GM19468 (cell line): ENCODE measurements around the gene MIOX.

ENCODE experiments used
- ATAC-seq: cut with Tn5 transposase; IDR thresholded peaks from one replicate; pipeline ENCODE4 v1.9.1; 2021; ENCODE audit warnings: mild to moderate bottlenecking, moderate library complexity, moderate number of reproducible peaks; ENCODE audit not compliant: unreplicated experiment; ENCODE audit errors: extremely low read depth

MIOX gene

DNA sequence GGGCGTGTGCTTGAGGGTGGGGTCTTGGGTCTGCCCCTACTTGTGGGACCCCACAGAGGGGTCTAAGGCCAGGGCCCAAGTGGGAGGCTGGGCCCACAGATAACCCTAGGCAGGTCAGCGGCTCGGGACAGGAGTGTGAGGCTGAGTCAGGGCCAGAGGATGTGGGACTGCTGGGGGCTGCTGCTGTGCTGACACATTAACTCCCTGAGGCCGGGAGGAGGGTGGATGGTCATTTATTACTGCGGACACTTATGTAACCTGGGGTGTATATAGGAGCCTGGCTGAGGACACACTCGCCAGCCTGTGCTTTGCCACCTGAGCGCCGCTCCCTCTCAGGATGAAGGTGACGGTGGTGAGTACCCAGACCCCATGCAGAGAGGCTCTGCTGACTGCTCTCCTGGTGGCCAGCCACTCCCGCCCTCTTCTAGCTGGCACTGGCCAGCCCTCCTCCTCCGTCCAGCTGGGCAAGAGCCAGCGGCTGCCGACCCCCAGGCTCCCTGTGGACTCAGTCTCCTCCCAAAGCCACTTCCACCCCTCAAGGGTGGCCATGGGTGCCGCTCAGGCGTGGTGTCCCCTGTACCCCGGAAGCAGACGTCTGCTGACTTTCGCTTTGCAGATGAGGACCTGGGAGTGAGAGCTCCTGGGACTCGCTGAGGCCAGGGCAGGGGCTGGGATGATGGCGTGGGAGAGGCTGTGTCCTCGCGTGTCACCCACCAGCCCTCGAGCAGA lies at the start of gene MIOX:
MIOX (plus strand) TSS at position 299 of the 729 bp plus-strand sequence; CDS start at position 338, 39 bp downstream.
- no peak for ATAC-seq

DNA sequence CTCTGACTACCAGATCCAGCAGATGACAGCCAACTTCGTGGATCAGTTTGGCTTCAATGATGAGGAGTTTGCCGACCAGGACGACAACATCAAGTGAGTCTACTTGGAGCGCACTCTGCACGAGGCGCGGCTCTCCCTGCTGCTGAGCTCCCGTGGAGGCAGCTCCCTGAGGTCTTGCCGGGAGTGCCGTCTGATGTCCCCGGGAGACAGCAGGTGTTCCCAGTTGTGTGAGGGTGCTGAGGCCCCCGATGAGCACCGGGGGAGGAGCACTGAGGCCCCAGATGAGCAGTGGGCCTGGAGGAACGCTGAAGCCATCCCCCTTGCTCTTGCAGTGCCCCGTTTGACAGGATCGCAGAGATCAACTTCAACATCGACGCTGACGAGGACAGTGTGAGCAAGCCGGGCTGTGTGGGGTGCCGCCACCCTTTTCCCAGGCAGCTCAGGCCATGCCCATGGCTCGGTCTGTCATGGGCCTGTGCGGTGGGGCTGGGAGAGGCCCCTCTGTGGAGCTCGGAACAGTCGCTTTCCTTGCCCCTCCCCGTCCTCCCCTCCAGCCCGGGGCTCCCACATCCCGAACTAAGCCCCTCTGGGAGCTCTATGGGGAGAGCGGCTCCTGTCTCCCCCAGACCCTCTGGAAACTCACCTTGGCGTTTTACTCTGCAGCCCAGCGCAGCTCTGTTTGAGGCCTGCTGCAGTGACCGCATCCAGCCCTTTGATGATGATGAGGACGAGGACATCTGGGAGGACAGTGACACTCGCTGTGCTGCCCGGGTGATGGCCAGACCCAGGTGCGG lies 49.0 kb upstream of the MIOX start:
- ATAC-seq, result no peak

DNA sequence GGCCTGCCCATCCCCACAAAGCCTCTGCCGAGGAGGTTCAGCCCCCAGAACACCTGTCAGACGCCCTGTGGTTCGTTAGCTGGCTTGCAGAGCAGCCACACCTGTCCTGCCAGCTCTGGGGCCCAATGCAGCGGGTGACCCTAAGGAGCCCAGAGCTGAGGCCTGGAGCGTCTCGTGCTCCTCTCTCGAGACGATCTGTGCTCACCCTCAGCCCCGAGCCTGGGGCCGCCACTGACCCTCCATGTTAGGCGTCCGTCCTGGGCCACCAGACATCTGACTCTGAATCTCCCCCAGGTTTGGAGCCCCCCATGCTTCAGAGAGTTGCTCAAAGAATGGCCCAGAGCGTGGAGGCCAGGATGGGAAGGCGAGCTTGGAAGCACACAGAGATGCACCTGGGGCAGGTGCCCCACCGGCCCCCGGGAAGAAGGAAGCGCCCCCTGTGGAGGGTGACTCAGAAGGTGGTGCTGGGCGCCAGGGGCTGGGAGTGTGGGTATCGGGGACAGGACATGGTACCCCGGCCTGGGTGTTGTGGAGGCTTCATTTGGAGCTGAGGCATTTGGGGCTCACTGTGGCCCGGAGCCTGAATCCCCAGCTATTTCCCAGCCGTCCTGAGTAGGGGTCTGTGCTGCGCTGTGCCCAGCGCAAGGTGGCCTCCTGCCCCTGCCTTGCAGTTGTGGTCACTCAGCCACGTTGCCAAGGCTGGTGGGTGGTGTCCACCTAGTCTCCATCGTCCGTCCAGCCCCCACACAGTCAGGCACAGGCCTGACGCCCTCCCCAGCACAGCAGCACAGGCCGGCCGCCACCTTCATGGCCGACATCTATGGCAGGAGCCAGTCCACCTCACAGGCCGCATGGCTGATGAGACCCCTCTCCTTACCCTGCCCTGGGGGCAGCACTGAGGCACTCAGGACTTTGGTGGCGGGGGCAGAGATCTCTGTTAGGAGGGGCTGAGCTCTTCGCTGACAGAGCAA lies 48.1 kb upstream of the MIOX start:
- no peak for ATAC-seq

DNA sequence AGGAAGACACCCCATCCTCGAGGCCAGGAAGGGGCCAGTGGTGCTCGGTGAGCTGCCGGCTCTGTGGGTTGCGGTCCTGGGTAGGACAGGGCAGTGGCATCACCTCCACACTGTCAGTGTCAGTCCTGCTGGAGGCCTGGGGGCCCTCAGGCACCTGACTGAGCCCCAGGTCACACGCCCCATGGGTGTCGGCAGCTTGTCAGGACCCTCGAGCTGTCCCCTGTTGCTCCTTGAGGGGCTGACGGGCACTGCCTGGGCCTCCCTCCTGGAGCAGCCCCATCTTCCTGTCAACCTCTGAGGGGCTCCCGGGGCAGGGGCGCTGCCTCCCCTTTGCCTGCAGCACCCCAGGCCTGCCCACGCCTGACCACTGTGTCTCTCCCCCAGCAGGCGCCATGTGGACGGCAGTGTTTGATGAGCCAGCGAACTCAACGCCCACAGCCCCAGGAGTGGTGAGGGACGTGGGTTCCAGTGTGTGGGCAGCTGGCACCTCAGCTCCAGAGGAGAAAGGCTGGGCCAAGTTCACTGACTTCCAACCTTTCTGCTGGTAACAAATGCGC lies 47.3 kb upstream of the MIOX start:
- no peak for ATAC-seq

DNA sequence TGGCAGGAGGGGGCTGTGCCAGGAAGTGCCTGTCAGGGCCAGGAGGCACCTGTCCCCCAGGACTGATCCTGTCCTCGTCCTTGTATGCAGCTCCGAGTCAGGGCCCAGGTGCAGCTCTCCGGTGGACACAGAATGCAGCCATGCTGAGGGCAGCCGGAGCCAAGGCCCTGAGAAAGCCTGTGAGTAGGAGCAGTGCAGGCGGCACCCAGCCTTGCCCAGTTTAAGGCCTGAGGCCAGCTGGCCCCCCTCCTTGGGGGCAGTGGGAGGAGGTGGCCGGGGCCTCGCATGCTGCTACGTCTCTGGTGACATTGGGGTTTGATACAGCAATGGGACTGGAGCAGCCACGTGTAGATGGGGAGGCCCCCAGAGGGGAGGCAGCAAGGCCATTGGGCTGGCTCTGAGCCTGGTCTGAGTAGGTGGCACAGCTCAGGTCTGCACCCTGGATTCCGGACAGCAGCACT lies 46.8 kb upstream of the MIOX start:
- ATAC-seq, result no peak

DNA sequence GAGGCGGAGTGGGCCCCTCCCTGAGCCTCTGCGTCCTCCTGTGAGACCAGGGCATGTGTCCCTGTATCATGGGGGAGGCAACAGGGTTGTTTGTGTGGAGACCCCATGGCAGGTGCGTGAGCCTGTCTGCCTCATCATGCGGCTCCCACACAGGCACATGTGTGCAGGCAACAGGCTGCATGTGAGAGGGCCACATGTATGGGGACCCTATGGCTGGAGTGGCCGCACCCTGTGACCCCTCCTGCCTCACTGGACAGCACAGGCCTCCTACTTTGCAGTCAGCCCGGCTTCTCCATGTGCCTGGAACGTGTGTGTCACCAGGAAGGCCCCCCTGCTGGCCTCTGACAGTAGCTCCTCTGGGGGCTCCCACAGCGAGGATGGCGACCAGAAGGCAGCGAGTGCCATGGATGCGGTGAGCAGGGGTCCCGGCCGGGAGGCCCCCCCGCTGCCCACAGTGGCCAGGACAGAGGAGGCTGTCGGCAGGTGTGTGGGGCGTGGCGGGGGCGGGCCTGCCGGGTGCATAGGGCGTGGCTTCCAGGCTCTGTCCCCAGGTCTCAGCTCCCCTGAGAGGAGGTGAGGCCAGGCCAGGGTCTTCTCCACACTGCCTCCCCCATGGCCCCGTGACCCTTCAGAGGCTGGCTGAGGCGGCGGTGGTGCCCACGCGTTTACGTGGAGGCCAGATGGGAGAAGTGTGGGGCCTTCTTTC lies 46.0 kb upstream of the MIOX start:
- ATAC-seq, result no peak

DNA sequence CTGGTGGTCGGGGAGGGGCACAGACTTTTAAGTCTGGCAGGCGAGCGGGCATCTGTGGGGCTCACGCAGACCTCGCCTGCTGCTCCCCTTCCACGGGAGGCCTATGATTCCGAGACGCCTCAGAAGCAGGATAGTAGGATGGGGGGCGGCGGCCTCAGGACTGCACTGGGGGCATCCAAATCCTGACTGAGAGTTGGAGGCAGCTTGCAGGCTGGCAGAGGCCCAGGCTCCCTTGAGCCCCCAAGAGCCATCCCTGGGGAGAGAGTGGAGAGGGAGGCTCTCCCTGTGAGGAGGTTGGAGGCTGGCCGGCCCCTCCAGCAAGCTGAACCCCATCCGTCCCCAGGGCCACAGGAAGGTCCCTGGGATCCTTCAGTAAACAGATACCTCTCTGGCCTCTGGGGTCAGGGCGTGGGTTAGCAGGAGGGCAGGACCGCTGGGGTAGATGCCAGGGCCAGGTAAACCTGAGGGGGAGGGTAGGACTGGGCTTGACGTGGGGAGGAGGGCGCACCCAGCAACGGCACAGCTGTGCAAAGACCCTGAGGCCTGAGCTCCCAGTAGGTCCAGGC lies 45.1 kb upstream of the MIOX start:
- ATAC-seq, result no peak

DNA sequence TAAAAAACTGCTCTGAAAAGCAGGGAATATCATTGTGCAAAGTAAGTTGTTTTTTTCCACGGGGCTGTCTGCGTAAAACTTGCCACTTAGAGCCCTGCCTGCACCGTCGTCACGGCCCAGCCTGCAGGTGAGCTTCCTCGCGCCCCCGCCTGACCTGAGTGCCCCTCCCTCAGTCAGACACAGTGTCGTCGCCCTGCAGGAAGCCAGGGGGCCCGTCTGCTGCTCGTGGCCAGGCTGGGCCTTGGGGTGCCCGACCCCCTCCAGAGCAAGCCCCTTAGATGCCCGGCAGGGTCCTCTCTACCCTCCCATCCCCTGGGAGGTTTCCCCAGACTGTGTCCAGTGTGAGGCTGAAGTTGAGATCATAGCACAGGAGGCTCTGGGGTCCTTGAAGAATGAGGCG lies 43.5 kb upstream of the MIOX start:
- no peak for ATAC-seq

DNA sequence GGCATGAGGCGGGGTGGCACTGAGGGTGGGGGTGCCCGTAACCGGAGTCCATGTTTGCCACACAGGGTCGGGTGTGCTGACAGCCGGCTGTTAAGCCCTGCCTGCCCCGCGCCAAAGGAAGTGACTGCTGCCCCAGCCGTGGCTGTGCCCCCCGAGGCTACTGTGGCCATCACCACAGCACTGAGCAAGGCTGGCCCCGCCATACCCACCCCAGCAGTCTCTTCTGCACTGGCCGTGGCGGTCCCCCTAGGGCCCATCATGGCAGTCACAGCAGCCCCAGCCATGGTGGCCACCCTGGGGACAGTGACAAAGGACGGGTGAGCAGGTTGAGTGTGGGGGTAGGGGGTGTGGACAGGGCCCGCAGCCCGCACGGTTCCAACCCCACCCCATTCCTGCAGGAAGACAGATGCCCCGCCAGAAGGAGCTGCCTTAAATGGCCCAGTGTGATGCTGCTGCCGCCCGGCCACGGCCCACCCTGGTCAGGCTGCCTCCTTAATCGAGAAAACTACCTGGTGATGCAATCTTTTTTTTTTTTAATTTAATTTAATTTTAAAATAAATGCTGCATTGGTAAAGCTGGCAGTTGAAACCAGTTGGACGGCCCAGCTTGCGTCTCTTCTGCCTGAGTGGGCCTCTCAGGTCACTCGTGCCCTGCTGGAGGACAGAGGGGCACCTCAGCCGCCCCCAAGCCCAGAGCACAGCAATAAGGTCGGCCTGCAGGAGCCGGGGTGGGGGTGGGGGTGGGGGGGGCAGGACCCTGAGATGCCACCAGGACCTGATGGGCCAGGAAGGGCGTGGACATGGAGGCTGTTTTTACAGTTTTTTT lies 42.6 kb upstream of the MIOX start:
- no peak for ATAC-seq

DNA sequence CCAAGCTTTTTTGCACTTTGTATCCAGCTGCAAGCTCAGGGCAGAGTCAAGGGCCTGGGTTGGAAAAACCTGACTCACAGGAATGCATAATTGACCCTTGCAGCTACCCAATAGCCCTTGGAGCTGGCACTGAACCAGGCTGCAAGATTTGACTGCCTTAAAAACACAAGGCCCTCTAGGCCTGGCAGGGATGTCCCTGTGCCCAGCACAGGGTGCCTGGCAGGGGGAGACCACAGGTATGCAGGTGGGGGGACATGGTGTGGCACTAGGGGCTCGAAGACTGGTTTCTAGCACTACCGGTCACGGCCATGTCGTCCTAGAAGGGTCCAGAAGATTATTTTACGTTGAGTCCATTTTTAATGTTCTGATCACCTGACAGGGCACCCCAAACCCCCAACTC lies 42.0 kb upstream of the MIOX start:
- ATAC-seq, result no peak

DNA sequence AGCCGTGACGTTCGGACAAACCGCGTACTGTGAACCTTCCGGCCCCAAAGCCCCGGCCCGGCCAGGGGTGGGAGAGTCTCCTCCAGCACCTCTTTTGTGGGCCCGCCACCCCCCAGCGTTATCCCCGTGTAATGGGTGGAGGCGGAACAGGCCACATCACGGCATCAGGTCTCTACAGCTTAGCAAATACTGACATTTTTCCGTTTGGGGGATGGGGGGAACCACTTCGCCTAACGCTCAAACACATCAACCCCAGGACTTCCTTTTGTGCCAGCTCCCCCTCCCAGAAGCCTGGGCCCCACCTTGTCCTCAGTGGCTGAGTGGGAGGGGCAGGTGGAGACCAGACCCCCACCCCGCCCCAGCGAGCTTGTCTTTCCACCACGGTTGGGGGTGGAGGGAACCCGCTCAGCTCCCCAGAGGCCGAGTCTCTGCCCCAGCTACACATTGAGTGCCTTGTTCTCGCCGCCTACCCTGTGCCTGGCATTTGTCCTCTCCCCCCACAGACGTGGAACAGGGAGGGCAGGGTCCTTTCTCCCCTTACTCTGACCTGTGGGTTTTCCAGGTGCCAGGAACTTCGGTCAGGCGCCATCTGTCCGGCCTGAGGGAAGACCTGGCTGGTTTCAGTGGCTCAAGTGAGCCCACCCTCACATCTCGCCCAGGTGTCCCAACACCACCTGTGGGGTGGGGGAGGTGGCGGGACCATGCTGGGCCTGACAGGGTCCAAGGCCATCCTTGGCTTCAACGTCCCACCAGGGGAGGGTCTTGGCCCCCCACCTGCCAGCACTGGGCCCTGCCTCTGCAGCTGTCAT lies 41.4 kb upstream of the MIOX start:
- ATAC-seq, result no peak

DNA sequence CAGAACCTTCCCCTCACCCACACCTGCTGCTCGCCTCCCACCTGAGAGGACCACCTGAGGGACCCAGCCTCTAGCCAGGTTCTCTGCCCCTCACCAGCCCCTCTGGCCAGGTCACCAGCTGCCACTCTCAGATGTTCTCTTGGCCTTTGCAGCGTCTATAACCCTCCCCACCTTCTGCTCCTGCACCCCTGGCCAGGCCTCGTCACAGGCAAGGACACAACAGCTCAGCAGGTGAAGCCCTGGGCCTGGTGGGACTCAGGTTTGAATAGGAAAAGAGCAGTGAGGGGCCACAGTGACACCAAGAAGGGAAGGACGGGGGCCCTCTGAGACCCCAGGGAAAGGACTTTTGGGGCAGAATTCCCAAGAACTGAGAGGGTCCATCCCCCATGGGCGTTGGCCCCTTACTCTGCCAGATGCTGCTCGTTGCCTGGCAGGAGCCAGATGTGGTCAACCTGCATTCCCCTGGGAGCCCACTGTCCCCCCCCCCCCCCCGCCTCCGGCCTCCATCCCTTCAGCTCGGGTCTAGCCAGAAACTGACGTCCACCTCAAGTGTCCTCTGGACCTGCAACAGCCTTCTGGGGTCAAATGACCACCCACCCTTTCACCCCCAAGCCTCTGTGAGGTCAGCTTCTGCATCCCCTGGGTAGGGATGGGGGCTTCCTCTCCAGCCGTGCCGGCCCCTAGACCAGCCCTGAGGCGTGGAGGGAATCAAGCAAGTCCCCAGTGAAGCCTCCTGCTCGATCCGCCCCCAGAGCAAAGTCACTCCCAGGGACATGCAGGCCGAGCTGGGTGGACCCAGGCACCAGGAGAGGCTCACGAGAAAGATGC lies 40.6 kb upstream of the MIOX start:
- ATAC-seq, result no peak

DNA sequence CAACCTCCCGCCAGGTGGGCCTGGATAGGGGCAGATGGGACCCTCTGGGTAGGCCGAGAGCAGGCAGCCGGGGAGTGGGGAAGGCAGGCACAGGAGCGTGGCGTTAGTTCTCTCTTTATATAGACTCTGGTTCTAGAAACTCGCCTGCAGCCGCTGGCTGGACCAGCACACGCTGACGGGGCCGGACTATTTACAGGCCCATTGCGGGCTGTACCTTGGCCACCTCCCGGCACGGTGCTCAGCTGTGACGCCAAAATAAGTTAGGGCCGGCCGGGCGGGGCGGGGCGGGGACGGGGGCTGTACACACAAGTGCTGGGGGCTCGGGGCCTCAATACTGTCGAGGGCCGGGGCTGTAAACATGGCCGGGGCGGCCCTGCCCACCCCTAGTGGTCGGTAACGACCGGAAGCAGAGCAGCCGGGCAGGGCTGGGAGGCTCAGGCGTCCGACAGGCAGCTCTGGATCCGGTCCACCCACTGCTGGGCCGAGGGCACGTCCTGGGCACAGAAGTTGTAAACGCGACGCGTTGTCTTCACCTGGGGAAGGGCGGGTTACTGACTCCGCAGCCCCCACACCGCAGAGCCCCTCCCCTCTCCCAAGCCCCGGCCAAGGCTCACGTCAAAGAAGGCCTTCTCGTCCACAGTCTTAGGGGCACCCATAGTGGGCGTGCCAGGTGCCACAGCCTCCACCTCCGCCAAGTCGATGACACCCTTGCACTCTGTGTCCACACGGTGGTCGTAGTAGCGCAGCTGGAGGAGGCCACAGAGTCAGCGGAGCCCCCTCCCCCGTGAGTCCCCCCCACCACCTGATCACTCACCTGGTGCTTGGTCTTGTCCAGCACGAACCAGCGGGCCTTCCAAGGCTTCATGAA lies 39.7 kb upstream of the MIOX start:
- ATAC-seq, result no peak

DNA sequence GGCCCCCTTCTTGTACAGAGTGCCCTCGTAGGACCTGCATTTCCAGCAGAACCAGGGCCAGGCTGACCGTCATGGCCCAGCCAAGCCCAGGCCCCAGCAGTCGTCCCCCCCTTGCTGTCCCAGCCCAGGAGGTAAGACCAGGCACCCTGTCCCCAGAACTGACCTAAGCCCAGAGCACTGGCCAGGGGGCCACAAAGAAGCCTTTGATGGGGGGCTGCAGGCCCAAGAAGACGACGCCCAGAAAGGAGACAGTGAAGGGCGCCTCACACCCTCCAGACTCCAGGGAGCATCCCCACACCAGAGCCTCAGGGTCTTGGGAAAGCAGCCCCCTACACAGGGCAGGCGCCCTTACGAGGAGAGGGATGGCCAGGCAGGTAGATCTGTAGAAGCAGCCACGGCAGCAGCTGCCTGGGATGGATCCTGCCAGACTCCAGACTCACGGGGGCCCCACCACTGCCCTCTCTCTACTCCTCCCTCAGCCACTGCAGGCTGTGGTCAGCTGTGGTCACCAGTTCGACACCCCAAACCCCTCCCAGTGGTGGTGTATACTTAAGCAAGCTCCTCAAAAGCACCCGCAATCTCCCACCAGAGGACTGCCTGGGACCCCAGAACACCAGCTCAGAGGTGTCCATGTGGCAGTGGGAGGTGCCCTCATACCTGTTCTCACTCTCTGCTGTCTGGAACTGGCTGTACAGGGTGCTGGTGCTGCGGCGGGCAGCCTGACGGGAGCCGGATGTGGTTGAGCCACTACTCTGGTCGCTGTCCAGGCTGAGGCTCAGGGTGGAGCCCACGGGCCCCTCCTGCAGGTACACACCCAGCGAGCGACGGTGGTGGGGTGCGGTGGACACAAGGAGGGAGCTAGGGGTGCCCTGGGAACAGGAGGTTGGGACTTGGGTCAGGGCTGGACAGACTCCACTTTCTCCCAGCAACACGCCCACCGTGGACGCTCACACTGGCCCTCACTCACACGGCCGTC lies 38.8 kb upstream of the MIOX start:
- no peak for ATAC-seq

DNA sequence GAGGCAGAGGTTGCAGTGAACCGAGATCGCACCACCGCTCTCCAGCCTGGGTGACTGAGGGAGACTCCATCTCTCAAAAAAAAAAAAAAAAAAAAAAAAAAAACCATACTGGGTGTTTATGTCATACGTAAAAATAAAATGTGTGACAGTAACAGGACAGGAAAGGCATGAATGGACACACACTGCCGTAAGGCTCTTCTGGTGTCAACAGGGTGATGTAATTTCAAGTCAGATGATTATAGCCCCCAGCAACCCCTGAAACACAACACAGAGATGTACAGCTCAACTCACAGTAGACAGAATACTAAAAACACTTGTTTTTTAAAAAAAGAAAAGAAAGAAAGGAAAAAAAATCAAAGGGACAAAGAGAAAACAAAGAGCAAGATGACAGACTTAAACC lies 34.0 kb upstream of the MIOX start:
- ATAC-seq, result no peak
